ENCODE measurements around the gene ZBTB20.

The ZBTB20 gene

GRCh38 chr3:114332342-114333179, 814.5 kb downstream of the ZBTB20 start:
- DNase-seq (ENCODE audit: low spot score), result no peak

GRCh38 chr3:114331710-114332109, 815.4 kb downstream of the ZBTB20 start:
- no peak for DNase-seq (ENCODE audit: low spot score)

DNA sequence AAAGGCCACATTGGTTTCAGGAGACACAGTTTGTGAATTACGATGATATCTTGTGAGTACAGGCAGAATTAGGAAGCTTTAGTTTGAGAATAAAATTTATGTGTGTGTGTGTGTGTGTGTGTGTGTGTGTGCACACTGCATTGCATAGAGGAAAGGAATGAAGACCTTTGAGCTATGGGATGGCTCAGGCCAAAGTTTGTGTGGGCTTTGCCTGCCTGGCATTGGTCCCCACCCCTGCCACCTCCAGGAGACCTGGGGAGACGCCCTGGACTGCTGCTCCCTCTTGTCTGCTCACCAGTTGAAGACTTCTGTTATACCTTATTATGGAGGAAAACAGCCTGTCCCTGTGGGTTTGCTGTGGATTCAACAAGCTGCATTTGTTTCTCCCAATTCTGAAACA, 816.1 kb downstream of the ZBTB20 start:
- no peak for DNase-seq (ENCODE audit: low spot score)

DNA sequence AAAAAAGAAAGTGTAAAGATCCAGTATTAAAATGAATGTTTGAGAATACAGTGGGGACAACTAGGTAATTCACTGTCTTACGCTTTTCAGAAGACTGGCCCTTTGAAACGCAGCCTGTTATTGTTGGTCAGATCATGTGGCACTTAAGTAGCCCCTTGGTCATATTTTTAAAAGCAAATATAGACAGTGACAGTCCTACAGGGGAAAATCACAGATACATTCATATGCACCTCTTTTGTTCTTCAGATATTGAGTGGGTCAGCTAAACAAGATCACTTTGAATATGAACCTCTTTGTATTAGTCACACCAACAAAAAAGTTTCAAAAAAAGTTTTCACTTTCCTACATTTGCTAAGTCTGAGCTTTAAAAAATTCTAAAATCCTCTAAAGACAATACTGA, 817.3 kb downstream of the ZBTB20 start:
- no peak for DNase-seq (ENCODE audit: low spot score)

DNA sequence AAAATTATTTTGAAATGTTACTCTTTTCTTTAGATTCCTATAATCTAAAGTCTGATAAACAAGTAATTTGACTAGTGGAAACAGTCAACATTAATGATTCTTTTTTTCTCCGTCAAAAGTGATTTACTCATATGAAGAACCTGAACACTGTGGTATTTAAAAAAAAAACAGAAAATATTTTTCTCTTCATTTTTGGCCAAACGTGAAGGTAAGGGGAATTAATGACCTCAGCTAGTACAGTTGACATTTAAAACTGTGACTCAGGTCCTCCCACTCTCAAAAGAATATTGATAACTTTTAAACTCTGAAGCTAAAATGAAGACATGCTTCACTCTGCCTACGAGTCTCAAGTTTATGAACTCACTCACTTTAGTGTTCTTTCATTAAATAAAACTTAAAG, 818.7 kb downstream of the ZBTB20 start:
- no peak for DNase-seq (ENCODE audit: low spot score)

DNA sequence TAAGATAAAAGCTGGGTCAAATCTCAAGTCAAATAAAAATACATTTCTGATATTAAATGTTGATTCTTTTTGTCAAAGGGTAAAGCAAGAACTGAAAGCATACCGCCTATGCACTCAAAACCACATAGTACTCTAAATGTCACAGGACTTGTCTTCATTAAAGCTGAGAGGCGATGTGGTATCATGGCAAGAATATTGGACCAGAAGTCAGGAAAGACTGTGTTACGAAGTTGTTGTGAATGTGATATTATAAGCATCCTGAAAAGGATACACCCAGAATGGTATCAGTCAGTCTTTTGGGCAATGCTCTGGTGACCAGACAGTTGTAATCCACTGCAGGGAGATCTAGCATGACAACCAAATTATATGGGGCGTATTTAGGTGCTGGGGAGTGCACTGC, 819.4 kb downstream of the ZBTB20 start:
- no peak for DNase-seq (ENCODE audit: low spot score)

DNA sequence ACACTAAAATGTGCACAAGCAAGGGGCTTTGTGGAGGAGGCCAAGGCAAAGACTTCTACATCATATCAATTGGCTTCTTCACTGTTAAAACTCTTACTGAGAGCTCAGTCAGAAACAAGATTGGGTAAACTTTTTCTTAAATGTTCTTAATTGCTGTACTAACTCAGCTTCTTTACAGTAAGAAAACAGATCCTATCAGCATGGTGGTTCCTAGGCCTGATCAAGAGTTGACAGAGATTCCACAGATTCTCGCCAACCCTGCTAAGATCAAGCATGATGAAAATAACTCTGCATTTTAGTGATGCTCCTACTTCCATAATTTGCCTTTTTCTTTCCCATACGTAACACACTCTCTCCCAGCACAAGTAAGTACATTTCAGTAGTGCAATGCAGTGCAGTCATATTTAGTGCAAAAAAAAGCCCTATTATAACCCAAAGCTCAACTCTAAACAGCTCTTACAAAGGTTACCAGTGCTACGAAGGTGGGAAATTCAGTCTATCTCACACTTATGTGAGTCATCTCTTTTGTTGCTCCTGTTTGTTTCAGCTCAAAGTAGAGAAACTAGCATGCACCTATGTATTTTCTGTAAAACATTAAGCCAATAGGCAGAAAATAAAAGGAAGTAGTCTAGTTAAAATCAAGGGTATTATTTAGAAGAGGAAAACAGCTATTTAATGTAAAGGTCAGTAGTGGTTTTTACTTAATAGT, 823.4 kb downstream of the ZBTB20 start:
- no peak for DNase-seq (ENCODE audit: low spot score)

DNA sequence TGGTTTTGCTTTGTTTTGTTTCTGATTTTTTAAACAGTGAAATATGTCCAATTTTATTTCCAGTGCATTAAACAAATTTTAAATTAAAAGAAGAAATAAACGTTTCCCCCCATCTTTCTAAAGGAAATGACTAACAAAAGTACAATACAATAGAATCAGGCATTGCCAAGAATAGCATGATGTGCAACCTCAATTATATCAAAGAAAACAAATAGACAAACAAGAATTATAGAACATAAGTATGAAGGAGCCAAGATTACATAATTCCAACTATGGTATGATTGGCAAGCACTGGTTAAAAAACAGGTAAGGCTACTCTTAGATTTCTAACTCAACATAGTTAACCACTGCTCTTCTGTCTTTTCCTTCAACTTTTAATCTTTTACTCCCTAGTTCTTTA, 826.8 kb downstream of the ZBTB20 start:
- DNase-seq (ENCODE audit: low spot score), result no peak

GRCh38 chr3:114319453-114319852, 827.6 kb downstream of the ZBTB20 start:
- DNase-seq (ENCODE audit: low spot score), result no peak

GRCh38 chr3:114318295-114318694, 828.8 kb downstream of the ZBTB20 start:
- no peak for DNase-seq (ENCODE audit: low spot score)

GRCh38 chr3:114314282-114314681, 832.8 kb downstream of the ZBTB20 start:
- no peak for DNase-seq (ENCODE audit: low spot score)

DNA sequence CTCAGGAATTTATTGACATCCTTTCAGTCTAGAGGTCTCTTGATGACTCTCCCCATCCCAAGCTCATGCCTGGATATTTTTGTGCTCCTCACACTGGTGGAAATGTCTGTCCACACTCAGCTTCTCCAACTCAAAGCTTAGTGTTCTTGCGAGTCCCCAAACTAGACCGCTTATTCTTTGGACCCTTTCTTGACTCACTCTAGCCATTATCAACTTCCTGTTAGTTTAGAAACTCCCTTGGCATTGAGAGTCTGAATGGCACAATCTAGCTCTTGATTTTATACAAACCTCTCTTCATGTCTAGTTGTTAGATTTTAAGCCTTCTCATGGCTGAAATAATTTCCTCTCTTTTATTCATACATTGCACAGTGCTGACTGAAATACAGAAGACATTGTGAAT, 833.7 kb downstream of the ZBTB20 start:
- DNase-seq (ENCODE audit: low spot score), result no peak

DNA sequence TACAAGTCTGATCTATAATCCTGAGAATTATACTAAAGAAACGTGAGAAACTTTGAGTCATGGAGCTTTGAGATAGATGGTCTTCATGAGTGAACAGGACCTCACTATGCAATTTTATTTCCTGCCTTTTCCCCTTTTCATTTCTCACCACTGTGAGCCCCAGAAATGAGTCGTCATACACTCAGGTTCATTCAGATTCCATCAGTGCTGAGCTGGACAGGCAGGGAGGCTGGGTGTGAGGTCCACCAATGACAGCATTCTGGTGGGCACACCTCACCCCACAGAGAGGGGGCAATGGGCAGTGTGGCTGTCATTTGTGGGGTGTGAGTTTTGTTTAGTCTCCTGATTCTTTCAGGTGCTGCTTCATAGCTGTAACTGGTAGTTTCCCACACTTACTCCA, 836.4 kb downstream of the ZBTB20 start:
- DNase-seq (ENCODE audit: low spot score), result no peak

DNA sequence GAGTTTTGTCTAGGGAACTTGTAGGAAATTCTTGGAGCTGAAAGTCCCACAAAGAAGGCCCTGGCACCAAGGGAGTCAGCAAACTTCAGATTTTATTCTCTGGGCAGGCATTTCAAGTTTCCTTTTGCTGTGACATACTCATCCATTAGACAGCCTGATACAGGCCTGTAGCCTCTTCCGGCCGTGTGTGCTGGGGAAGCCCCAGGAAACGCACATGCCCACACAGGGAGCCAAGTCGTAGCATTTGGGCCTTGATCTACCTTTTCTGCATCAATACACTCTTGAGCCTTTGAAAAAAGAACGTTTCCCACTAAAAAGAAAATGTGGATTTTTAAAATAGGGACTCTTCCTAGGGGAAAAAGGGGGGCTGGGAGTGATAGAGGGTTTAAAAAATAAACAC, 838.3 kb downstream of the ZBTB20 start:
- no peak for DNase-seq (ENCODE audit: low spot score)

DNA sequence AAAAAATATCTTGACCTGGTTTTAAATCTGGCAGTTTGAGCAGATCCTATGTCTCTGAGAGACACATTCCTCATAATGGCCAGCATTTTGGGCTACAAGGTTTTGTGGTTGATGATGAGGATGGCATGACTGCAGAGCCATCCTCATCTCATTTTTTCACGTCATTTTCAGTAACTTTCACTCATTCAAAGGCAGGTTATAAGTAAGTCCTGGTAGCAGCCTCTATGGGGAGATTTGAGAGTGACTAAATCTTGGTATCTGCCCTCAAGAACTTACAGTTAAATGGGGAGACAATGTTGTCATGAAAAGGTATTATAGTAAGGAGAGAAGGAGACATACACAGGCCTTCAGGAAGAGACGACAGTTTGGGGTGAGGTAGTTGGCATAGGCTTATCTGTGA, 838.7 kb downstream of the ZBTB20 start:
- no peak for DNase-seq (ENCODE audit: low spot score)

GRCh38 chr3:114307832-114308231, 839.3 kb downstream of the ZBTB20 start:
- no peak for DNase-seq (ENCODE audit: low spot score)

DNA sequence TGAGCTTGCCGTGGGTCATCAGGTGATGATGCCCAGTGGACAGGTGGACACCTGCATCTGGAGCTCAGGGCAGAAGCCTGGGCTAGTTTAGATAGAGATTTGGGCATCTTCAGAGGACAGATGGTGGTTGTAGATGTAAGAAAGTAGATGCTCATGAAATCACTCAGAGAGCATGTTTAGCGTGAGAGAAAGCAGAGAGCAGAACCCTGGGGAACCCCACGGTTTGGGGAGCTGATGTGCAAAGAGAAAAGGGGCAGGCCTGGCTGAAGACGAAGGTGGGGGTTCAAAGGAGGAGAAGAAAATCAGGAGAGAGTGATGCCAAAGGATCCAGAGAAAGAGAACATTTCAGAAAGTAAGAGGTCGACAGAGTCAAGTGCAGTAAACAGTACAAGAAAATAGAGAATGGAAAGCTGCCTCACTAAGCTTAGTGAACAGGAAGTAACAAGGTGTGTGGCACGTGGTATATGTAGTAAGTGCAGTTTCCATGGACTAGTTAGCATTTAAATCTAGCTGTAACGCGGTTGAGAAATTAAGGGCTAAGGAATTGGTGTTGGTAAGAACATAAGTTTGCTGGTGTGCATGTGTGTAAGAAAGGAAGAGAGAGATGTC, 839.8 kb downstream of the ZBTB20 start:
- DNase-seq (ENCODE audit: low spot score), result no peak

DNA sequence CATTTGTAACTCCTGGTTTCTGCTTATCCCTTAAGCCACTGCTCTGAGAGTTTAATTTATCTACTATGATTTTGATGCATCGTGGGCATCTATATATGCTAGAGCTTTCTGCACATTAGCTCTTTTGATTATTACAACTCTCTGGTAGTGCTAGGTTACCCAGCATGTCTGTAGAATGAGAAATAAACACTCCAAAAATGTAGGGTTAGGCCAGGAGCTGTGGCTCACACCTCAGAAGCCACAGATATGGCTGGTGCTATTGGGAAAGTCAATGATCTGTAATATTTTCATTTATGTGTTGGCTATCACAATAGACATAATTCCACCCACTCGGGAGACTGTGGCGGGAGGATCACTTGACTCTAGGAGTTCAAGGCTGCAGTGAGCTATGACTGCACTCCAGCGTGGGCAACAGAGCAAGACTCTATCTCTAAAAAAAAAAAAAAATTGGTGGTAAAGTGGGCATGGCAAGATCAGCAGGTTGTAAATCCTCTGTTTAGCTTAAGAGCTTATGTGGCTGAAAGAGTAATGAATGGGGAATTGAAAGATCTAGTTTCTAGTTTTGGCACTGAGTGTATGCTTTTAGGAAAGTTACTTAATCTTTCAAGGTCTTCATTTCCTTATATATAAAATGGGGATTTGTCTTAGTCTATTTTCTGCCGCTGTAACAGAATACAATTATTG, 847.0 kb downstream of the ZBTB20 start:
- DNase-seq (ENCODE audit: low spot score), result no peak

DNA sequence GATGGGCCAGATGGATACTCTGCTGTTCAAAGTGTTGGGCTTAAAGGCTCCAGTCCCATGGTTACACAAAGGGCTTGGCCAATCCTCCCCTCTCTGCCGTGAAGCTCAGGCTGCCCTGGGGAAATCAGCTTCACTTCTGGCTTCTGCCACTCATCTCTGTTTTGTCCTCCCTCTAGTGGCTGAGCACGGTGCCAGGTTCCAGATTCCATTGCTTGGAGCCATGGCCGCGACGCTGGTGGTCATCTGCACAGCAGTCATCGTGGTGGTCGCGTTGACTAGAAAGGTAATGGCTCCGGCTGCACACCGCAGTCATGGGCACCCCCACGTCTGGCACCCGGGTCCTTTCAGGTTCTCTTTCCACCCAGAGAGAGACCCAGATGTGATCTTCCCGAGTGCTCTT, 847.7 kb downstream of the ZBTB20 start:
- DNase-seq (ENCODE audit: low spot score), result peak; percentile 75

GRCh38 chr3:114295946-114296345, 851.1 kb downstream of the ZBTB20 start:
- DNase-seq (ENCODE audit: low spot score), result no peak

GRCh38 chr3:114294940-114295480, 852.1 kb downstream of the ZBTB20 start:
- no peak for DNase-seq (ENCODE audit: low spot score)

GRCh38 chr3:114293838-114294535, 853.1 kb downstream of the ZBTB20 start, which contains the start of gene TIGIT:
Gene TIGIT, plus strand, starts transcription at chr3:114294028. Its CDS starts 34 bp downstream, at chr3:114294062.
- DNase-seq (ENCODE audit: low spot score), result no peak
